GM18951 (cell line): Measurements from ENCODE around the gene PARD3.
"Not testable (repeated sequence)": the region's sequence is repeated elsewhere in the genome, so short reads cannot be mapped to it uniquely, and the experiment has no call there.

Experiments used
- POLR2A ChIP-seq: IDR thresholded peaks from 4 replicates; pipeline ENCODE4 v1.6.1; 2011; ENCODE audit warnings: mild to moderate bottlenecking; ENCODE audit not compliant: insufficient read length, insufficient read depth; ENCODE audit errors: extremely low read depth
- in situ Hi-C: fragments of 300-500 bp; cut with MboI; formaldehyde crosslinking; loops from one replicate; pipeline ENCODE4 v1.12.0; 2022; ENCODE audit warnings: low sequenced_read_pairs, mixed read lengths, inconsistent platforms; ENCODE audit not compliant: unreplicated experiment

The PARD3 gene

GRCh38 chr10:34462056-34462455, 353.0 kb downstream of the PARD3 start:
- in situ Hi-C loops, result no loop called here
- TF ChIP-seq POLR2A, result no peak

GRCh38 chr10:34454590-34455261, 360.4 kb downstream of the PARD3 start:
- in situ Hi-C loops, result no loop called here
- TF ChIP-seq POLR2A, result no peak

GRCh38 chr10:34449836-34450235, 365.3 kb downstream of the PARD3 start:
- no peak for TF ChIP-seq POLR2A
- in situ Hi-C loops, result no loop called here

GRCh38 chr10:34446049-34446448, 369.0 kb downstream of the PARD3 start:
- no peak for TF ChIP-seq POLR2A
- in situ Hi-C loops, result no loop called here

GRCh38 chr10:34444223-34445183, 370.6 kb downstream of the PARD3 start:
- in situ Hi-C loops, result no loop called here
- TF ChIP-seq POLR2A, result no peak

- in situ Hi-C loops, result not testable (repeated sequence)
These were observed 375.7 kb downstream of the PARD3 start for GRCh38 chr10:34439386-34439785.

- TF ChIP-seq POLR2A, result no peak
- in situ Hi-C loops, result no loop called here
These were observed 376.4 kb downstream of the PARD3 start for GRCh38 chr10:34438741-34439140.

GRCh38 chr10:34437906-34438305, 377.2 kb downstream of the PARD3 start:
- no peak for TF ChIP-seq POLR2A
- in situ Hi-C loops, result no loop called here

GRCh38 chr10:34434119-34434594, 380.9 kb downstream of the PARD3 start:
- in situ Hi-C loops, result no loop called here
- TF ChIP-seq POLR2A, result no peak

- no peak for TF ChIP-seq POLR2A
- in situ Hi-C loops, result no loop called here
These were observed 381.6 kb downstream of the PARD3 start for GRCh38 chr10:34433241-34434076.

- in situ Hi-C loops, result no loop called here
These were observed 382.5 kb downstream of the PARD3 start for GRCh38 chr10:34432589-34432988.

GRCh38 chr10:34430685-34431084, 384.4 kb downstream of the PARD3 start:
- TF ChIP-seq POLR2A, result no peak
- in situ Hi-C loops, result no loop called here

More at GRCh38 chr10:34432589-34432988, 382.5 kb downstream of the PARD3 start:
- no peak for TF ChIP-seq POLR2A

GRCh38 chr10:34428501-34428900, 386.6 kb downstream of the PARD3 start:
- in situ Hi-C loops, result no loop called here
- no peak for TF ChIP-seq POLR2A
